WTC11 (cell line): ENCODE results near the gene ISY1. TPM values are rescaled to one million over a fixed set of nuclear protein-coding genes. Genes with fewer than 3 reads are reported as not detected.

Experiments used
- ATAC-seq: fragments of 200-7000 bp; cut with Tn5 transposase; 2 replicates; pipeline ENCODE4 v1.10.0; 2021; ENCODE audit warnings: mild to moderate bottlenecking, moderate library complexity
- CTCF ChIA-PET: fragments of 300-600 bp; sonication (Branson Sonifier 250); formaldehyde crosslinking; loops from one replicate; lab custom pipeline; 2021; ENCODE audit warnings: antibody characterized with exemption; lab: Charles Lee
- POLR2A ChIA-PET: fragments of 350-600 bp; sonication (Branson Sonifier 250); formaldehyde crosslinking; loops from one replicate; lab custom pipeline; 2021; ENCODE audit warnings: antibody characterized with exemption; lab: Charles Lee
- DNase-seq: peaks from one replicate; pipeline ENCODE4 v3.0.0; 2021; ENCODE audit warnings: low spot score
- H3K27ac Mint-ChIP-seq: 2 replicates; pipeline ENCODE4 v1.8.0; 2021; ENCODE audit warnings: mixed read lengths
- H3K27me3 Mint-ChIP-seq: 2 replicates; pipeline ENCODE4 v1.8.0; 2021; ENCODE audit warnings: low read depth, mild to moderate bottlenecking, moderate library complexity, mixed read lengths
- H3K36me3 Mint-ChIP-seq: 2 replicates; pipeline ENCODE4 v1.8.0; 2021; ENCODE audit warnings: mixed read lengths
- H3K4me1 Mint-ChIP-seq: 2 replicates; pipeline ENCODE4 v1.8.0; 2022; ENCODE audit warnings: mixed read lengths
- H3K4me3 Mint-ChIP-seq: 2 replicates; pipeline ENCODE4 v1.8.0; 2021; ENCODE audit warnings: mild to moderate bottlenecking, moderate library complexity, mixed read lengths
- H3K9me3 Mint-ChIP-seq: 2 replicates; pipeline ENCODE4 v1.8.0; 2021; ENCODE audit warnings: mixed read lengths
- CREM ChIP-seq: sonication (generic); formaldehyde crosslinking; IDR thresholded peaks from 2 replicates; pipeline ENCODE4 v1.8.1; 2022; ENCODE audit warnings: mild to moderate bottlenecking, missing genetic modification reagents, moderate library complexity
- ETV6 ChIP-seq: sonication (generic); formaldehyde crosslinking; IDR thresholded peaks from 2 replicates; pipeline ENCODE4 v1.8.1; 2022; ENCODE audit warnings: mild to moderate bottlenecking, missing genetic modification reagents
- FOXK1 ChIP-seq: sonication (generic); formaldehyde crosslinking; IDR thresholded peaks from 2 replicates; pipeline ENCODE4 v1.8.0; 2022; ENCODE audit warnings: mild to moderate bottlenecking, moderate library complexity, missing genetic modification reagents
- FOXP1 ChIP-seq: sonication (generic); formaldehyde crosslinking; IDR thresholded peaks from 2 replicates; pipeline ENCODE4 v1.8.0; 2022; ENCODE audit warnings: missing genetic modification reagents, mild to moderate bottlenecking, moderate library complexity, borderline replicate concordance
- GRHL2 ChIP-seq: fragments of 250-450 bp; sonication (Bioruptor Pico); IDR thresholded peaks from 2 replicates; pipeline ENCODE4 v1.8.0; 2022; ENCODE audit warnings: mild to moderate bottlenecking, moderate library complexity; ENCODE audit not compliant: insufficient replicate concordance, severe bottlenecking
- GTF2I ChIP-seq: fragments of 250-450 bp; sonication (Bioruptor Pico); conservative IDR thresholded peaks from 2 replicates; pipeline ENCODE4 v1.4.0; 2021; ENCODE audit warnings: mild to moderate bottlenecking
- JUN ChIP-seq: sonication (generic); formaldehyde crosslinking; IDR thresholded peaks from 2 replicates; pipeline ENCODE4 v1.8.0; 2023; ENCODE audit warnings: mild to moderate bottlenecking, missing genetic modification reagents
- NR3C1 ChIP-seq: sonication (generic); formaldehyde crosslinking; conservative IDR thresholded peaks from 2 replicates; pipeline ENCODE4 v1.8.1; 2023; ENCODE audit warnings: low read depth, mild to moderate bottlenecking, missing genetic modification reagents
- PRRX2 ChIP-seq: fragments of 250-450 bp; sonication (Bioruptor Pico); IDR thresholded peaks from 2 replicates; pipeline ENCODE4 v1.8.0; 2021; ENCODE audit warnings: mild to moderate bottlenecking
- SMAD3 ChIP-seq: sonication (generic); formaldehyde crosslinking; IDR thresholded peaks from 2 replicates; pipeline ENCODE4 v1.8.0; 2022; ENCODE audit warnings: missing genetic modification reagents, mild to moderate bottlenecking, borderline replicate concordance
- SP1 ChIP-seq: sonication (generic); formaldehyde crosslinking; conservative IDR thresholded peaks from 2 replicates; pipeline ENCODE4 v1.8.1; 2022; ENCODE audit warnings: missing genetic modification reagents
- ZNF138 ChIP-seq: sonication (generic); formaldehyde crosslinking; conservative IDR thresholded peaks from 2 replicates; pipeline ENCODE4 v1.8.1; 2022; ENCODE audit warnings: mild to moderate bottlenecking, moderate library complexity, missing genetic modification reagents
- ZNF232 ChIP-seq: sonication (generic); formaldehyde crosslinking; IDR thresholded peaks from 2 replicates; pipeline ENCODE4 v1.8.0; 2022; ENCODE audit warnings: mild to moderate bottlenecking, missing genetic modification reagents
- ZNF263 ChIP-seq: sonication (generic); formaldehyde crosslinking; IDR thresholded peaks from 2 replicates; pipeline ENCODE4 v1.8.1; 2022; ENCODE audit warnings: low read depth, mild to moderate bottlenecking, moderate library complexity, missing genetic modification reagents
- ZNF281 ChIP-seq: sonication (generic); formaldehyde crosslinking; IDR thresholded peaks from 2 replicates; pipeline ENCODE4 v1.8.0; 2023; ENCODE audit warnings: mild to moderate bottlenecking, missing genetic modification reagents
- ZNF416 ChIP-seq: fragments of 250-450 bp; sonication (Bioruptor Pico); IDR thresholded peaks from 2 replicates; pipeline ENCODE4 v1.9.0; 2021; ENCODE audit warnings: mild to moderate bottlenecking, inconsistent platforms
- total RNA-seq: library from RNA; stranded (reverse); gene quantifications from 3 replicates; pipeline ENCODE4 v1.2.3, GENCODE V29; 2021
- TF ChIP-seq, protein P1 (sequence below): fragments of 250-450 bp; sonication (Bioruptor Pico); IDR thresholded peaks from 2 replicates; pipeline ENCODE4 v2.1.2; 2022; ENCODE audit warnings: mild to moderate bottlenecking, moderate library complexity
- TF ChIP-seq, protein P2 (sequence below): sonication (generic); formaldehyde crosslinking; IDR thresholded peaks from 2 replicates; pipeline ENCODE4 v1.8.0; 2022; ENCODE audit warnings: missing genetic modification reagents
- TF ChIP-seq, protein P3 (sequence below): sonication (generic); formaldehyde crosslinking; conservative IDR thresholded peaks from 2 replicates; pipeline ENCODE4 v1.8.1; 2023; ENCODE audit warnings: mild to moderate bottlenecking, low read depth, missing genetic modification reagents, moderate library complexity
- TF ChIP-seq, protein P4 (sequence below): fragments of 250-450 bp; sonication (Bioruptor Pico); conservative IDR thresholded peaks from 2 replicates; pipeline ENCODE4 v1.9.0; 2021; ENCODE audit warnings: mild to moderate bottlenecking

Gene ISY1
- total RNA-seq, 1 experiment from 2014 or later, result 25.0 TPM

DNA sequence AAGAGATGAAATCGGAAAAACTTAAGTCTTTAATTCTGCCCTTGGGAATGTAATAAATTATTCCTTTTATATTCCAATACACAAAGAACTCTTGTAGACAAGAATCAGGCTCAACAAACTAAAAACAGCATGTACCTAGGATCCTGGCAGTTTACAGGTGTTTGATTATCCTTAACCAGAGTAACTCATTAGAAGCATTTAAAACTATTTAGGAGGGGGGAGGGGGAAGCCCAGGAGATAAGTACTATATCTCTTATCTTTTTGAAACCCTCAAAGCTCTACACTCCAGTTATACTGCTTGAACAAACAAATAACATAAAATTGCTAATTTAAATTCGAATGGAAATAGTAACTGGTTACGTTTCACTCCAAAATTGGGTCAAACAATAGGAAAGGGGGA is 21.0 kb upstream of the ISY1 start:
- H3K27ac Mint-ChIP-seq, result peak overlapping the region; percentile 94
- no peaks in the 10 kb centered on the region for H3K27me3 Mint-ChIP-seq
- no peaks in the 10 kb centered on the region for H3K9me3 Mint-ChIP-seq
- TF ChIP-seq, protein P1, sequence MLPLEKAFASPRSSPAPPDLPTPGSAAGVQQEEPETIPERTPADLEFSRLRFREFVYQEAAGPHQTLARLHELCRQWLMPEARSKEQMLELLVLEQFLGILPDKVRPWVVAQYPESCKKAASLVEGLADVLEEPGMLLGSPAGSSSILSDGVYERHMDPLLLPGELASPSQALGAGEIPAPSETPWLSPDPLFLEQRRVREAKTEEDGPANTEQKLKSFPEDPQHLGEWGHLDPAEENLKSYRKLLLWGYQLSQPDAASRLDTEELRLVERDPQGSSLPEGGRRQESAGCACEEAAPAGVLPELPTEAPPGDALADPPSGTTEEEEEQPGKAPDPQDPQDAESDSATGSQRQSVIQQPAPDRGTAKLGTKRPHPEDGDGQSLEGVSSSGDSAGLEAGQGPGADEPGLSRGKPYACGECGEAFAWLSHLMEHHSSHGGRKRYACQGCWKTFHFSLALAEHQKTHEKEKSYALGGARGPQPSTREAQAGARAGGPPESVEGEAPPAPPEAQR (CRISPR knock-in tag), result no peak
- TF ChIP-seq SMAD3 (CRISPR knock-in tag) (no peak), GTF2I (CRISPR knock-in tag) (no peak), JUN (no peak), SP1 (CRISPR knock-in tag) (no peak), NR3C1 (CRISPR knock-in tag) (no peak), ZNF232 (CRISPR knock-in tag) (no peak), CREM (CRISPR knock-in tag) (no peak), ETV6 (CRISPR knock-in tag) (no peak), FOXP1 (CRISPR knock-in tag) (no peak), FOXK1 (no peak), PRRX2 (CRISPR knock-in tag) (no peak), ZNF138 (CRISPR knock-in tag) (no peak), ZNF281 (no peak)
- TF ChIP-seq, protein P2, sequence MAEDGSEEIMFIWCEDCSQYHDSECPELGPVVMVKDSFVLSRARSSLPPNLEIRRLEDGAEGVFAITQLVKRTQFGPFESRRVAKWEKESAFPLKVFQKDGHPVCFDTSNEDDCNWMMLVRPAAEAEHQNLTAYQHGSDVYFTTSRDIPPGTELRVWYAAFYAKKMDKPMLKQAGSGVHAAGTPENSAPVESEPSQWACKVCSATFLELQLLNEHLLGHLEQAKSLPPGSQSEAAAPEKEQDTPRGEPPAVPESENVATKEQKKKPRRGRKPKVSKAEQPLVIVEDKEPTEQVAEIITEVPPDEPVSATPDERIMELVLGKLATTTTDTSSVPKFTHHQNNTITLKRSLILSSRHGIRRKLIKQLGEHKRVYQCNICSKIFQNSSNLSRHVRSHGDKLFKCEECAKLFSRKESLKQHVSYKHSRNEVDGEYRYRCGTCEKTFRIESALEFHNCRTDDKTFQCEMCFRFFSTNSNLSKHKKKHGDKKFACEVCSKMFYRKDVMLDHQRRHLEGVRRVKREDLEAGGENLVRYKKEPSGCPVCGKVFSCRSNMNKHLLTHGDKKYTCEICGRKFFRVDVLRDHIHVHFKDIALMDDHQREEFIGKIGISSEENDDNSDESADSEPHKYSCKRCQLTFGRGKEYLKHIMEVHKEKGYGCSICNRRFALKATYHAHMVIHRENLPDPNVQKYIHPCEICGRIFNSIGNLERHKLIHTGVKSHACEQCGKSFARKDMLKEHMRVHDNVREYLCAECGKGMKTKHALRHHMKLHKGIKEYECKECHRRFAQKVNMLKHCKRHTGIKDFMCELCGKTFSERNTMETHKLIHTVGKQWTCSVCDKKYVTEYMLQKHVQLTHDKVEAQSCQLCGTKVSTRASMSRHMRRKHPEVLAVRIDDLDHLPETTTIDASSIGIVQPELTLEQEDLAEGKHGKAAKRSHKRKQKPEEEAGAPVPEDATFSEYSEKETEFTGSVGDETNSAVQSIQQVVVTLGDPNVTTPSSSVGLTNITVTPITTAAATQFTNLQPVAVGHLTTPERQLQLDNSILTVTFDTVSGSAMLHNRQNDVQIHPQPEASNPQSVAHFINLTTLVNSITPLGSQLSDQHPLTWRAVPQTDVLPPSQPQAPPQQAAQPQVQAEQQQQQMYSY (CRISPR knock-in tag), result no peak
- TF ChIP-seq, protein P3, sequence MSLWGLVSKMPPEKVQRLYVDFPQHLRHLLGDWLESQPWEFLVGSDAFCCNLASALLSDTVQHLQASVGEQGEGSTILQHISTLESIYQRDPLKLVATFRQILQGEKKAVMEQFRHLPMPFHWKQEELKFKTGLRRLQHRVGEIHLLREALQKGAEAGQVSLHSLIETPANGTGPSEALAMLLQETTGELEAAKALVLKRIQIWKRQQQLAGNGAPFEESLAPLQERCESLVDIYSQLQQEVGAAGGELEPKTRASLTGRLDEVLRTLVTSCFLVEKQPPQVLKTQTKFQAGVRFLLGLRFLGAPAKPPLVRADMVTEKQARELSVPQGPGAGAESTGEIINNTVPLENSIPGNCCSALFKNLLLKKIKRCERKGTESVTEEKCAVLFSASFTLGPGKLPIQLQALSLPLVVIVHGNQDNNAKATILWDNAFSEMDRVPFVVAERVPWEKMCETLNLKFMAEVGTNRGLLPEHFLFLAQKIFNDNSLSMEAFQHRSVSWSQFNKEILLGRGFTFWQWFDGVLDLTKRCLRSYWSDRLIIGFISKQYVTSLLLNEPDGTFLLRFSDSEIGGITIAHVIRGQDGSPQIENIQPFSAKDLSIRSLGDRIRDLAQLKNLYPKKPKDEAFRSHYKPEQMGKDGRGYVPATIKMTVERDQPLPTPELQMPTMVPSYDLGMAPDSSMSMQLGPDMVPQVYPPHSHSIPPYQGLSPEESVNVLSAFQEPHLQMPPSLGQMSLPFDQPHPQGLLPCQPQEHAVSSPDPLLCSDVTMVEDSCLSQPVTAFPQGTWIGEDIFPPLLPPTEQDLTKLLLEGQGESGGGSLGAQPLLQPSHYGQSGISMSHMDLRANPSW (CRISPR knock-in tag), result no peak
- TF ChIP-seq, all 79 proteins: peak for 0
- H3K4me3 Mint-ChIP-seq, result peak overlapping the region; percentile 89
- CTCF ChIA-PET, result interaction anchor here (2.0 to 2.6 kb wide), 2 partner anchors 19 to 64 kb away, joined by 7 to 13 read pairs; no protein-coding TSS in a partner anchor
- ATAC-seq, result no peak
- no peak for DNase-seq
- peaks cover 48% of the 10 kb centered on the region for H3K36me3 Mint-ChIP-seq
- peaks cover 31% of the 10 kb centered on the region for H3K4me1 Mint-ChIP-seq
- POLR2A ChIA-PET, result interaction anchor here (0.7 kb wide), 1 partner anchor 286 kb away, joined by 7 read pairs; no protein-coding TSS in a partner anchor

DNA sequence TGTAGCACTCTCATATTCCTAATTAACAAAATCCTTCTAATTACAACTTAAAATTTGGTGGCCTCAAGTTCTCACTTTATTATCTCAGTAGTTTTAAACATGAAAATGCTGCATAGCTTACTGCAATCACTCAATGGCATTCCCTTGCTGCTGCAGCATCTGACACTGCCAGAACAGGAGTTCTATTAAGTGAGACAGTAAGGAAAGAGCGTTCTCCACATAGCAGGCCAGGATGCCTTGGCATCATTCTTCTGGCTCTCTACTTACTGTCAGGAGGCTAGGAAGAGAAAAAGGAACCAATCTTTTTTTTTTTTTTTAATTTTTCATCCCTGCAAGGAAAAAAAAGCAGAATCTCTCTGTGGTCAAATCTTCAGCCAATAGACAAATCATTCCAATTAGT is 19.6 kb upstream of the ISY1 start:
- Mint-ChIP-seq H3K27ac (peak overlapping the region; percentile 95), H3K4me3 (peak overlapping the region; percentile 89), H3K27me3 (no peaks in the 10 kb centered on the region), H3K9me3 (no peaks in the 10 kb centered on the region), H3K4me1 (peaks cover 34% of the 10 kb centered on the region), H3K36me3 (peaks cover 58% of the 10 kb centered on the region)
- POLR2A ChIA-PET, result interaction anchor here (1.1 kb wide), 1 partner anchor 59 kb away, joined by 5 read pairs; the partner anchor contains the start of gene RAB43
- ATAC-seq (no peak), DNase-seq (no peak)
- TF ChIP-seq ZNF416 (CRISPR knock-in tag), result no peak
- TF ChIP-seq, protein P4, sequence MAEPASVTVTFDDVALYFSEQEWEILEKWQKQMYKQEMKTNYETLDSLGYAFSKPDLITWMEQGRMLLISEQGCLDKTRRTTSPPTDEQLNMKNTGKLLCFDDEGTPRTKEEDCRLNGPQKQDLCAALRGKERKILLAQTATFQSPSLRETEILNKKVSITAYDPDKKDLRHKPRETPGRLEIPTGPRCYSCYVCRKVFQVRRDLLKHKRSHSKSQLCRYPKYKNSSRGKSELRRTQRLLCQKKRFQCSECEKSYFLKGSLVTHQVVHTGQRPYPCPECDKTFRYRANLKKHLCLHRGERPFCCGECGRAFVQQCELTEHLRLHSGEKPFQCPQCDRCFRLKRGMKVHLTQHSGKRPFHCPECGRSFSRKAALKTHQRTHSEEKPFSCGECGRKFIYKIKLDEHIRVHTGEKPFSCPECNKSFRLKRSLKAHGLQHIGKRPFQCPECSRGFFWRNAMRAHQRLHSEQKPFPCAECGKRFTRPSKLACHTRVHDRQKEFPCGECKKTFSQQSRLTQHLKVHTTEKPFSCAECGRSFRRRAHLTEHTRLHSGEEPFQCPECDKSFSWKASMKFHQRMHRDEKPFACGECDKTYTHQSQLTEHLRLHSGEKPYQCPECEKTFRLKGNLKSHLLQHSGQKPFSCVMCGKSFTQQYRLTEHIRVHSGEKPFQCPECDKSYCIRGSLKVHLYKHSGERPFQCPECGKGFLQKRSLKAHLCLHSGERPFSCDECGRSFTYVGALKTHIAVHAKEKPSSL (CRISPR knock-in tag), result no peak
- TF ChIP-seq GRHL2 (CRISPR knock-in tag), result no peak
- TF ChIP-seq ZNF263 (CRISPR knock-in tag), result no peak
- no peak for TF ChIP-seq SP1 (CRISPR knock-in tag)
- TF ChIP-seq NR3C1 (CRISPR knock-in tag), result no peak
- CTCF ChIA-PET, result no interaction called here
